ENCODE data around the gene STK31.

DNA sequence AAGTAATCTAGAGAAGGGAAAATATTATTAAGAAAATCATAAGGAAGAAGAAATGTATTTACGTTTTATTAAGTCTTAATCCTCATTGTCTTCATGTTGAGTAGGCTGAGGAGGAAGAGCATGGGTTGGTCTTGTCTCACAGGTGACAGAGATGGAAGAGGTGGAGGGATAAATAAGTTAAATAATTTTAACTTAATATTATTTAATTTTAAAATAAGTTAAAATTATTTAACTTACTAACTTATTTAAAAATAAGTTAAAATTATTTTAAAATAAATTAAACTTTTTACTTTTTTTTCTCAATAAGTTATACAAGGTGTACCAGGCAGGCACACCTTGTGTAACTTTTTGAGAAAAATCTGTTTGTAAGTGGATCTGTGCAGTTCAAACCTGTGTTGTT, 36.6 kb downstream of the STK31 start:
- TF ChIP-seq CTCF (IDR thresholded peaks at IDR 0.05; ENCODE audit: borderline replicate concordance, extremely low read depth, low read length, poor library complexity, severe bottlenecking), result no peak
- TF ChIP-seq EZH2 (IDR thresholded peaks at IDR 0.05; ENCODE audit: borderline replicate concordance, low read depth, low read length, severe bottlenecking), result no peak
